SU-DHL-6 (cell line): ENCODE results near the gene WDR43.

Source experiments
- H2AFZ ChIP-seq: fragments of 200-600 bp; sonication (generic); 2 replicates; pipeline ENCODE4 v1.6.1; 2014; ENCODE audit warnings: low read depth, mild to moderate bottlenecking, moderate library complexity, mixed read lengths, antibody characterized with exemption, low read length; ENCODE audit not compliant: severe bottlenecking
- H3F3A ChIP-seq: fragments of 200-600 bp; shearing (Covaris generic); 2 replicates; pipeline ENCODE4 v1.6.0; 2016; ENCODE audit warnings: antibody characterized with exemption, mild to moderate bottlenecking; ENCODE audit not compliant: insufficient read depth
- H3K27ac ChIP-seq: fragments of 200-600 bp; sonication (generic); 2 replicates; pipeline ENCODE4 v1.5.1; 2016; ENCODE audit warnings: low read depth, mild to moderate bottlenecking, low read length, moderate library complexity, mixed read lengths
- H3K27me3 ChIP-seq: fragments of 200-600 bp; sonication (generic), shearing (Covaris generic); 2 replicates; pipeline ENCODE4 v1.6.0; 2014; ENCODE audit warnings: mild to moderate bottlenecking, low read length
- H3K36me3 ChIP-seq: fragments of 200-600 bp; sonication (generic); 2 replicates; pipeline ENCODE4 v1.6.1; 2014; ENCODE audit warnings: mild to moderate bottlenecking, low read length, mixed read lengths
- H3K4me2 ChIP-seq: fragments of 300-600, 200-600 bp; shearing (Covaris generic), sonication (generic); 2 replicates; pipeline ENCODE4 v1.6.0; 2014; ENCODE audit warnings: low read length, low read depth, mild to moderate bottlenecking; ENCODE audit not compliant: poor library complexity, severe bottlenecking
- H3K4me3 ChIP-seq: fragments of 200-600 bp; sonication (generic); 2 replicates; pipeline ENCODE4 v1.5.1; 2014; ENCODE audit warnings: antibody characterized with exemption, low read length, mild to moderate bottlenecking, mixed read lengths; ENCODE audit not compliant: insufficient read depth, poor library complexity, severe bottlenecking
- H3K79me2 ChIP-seq: fragments of 200-600 bp; sonication (generic); 2 replicates; pipeline ENCODE4 v1.6.1; 2014; ENCODE audit warnings: mild to moderate bottlenecking, low read length, moderate library complexity; ENCODE audit not compliant: insufficient read depth
- H3K9ac ChIP-seq: fragments of 200-600 bp; sonication (generic); 2 replicates; pipeline ENCODE4 v1.7.0; 2014; ENCODE audit warnings: mild to moderate bottlenecking, low read length
- H3K9me2 ChIP-seq: fragments of 200-600 bp; sonication (generic); replicated peaks from 2 replicates; pipeline ENCODE4 v1.6.1; 2014; ENCODE audit warnings: low read length; ENCODE audit not compliant: insufficient read depth
- H3K9me3 ChIP-seq: fragments of 200-600 bp; sonication (generic); 2 replicates; pipeline ENCODE4 v1.6.1; 2014; ENCODE audit warnings: low read length, mixed read lengths; ENCODE audit not compliant: insufficient read depth
- H4K20me1 ChIP-seq: fragments of 200-600 bp; sonication (generic); 2 replicates; pipeline ENCODE4 v1.6.1; 2014; ENCODE audit warnings: low read depth, mild to moderate bottlenecking, antibody characterized with exemption, low read length, moderate library complexity, mixed read lengths
- EZH2phosphoT487 ChIP-seq: fragments of 200-600 bp; sonication (generic), shearing (Covaris generic); conservative IDR thresholded peaks from 2 replicates; pipeline ENCODE4 v1.6.1; 2018; ENCODE audit warnings: mild to moderate bottlenecking, antibody characterized with exemption, low read length, moderate library complexity, mixed read lengths
- TF ChIP-seq, protein P1 (sequence below): fragments of 200-600 bp; sonication (generic); IDR thresholded peaks from one replicate; pipeline ENCODE4 v1.5.1; 2017; ENCODE audit warnings: antibody characterized with exemption, mild to moderate bottlenecking, low read length, moderate library complexity; ENCODE audit not compliant: insufficient read depth, poor library complexity, severe bottlenecking

The WDR43 gene

DNA sequence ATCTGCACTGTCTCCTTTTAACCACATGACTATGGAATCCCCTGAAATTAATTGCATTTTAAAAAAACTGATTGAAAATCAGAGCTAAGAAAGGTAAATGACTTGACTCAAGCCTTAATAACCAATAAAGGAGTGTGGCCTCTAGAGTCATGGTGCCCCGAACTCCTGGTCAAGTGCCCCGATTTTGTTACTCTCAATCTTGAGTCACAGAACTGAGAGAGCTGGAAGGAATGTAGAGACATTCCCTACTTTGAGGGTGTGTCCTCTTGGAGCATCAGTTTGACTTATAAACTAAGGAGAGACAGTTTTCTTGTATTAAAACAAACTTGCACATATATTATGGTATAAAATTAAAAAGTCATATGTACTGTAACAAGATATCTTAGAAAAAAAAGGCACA is 2.4 kb downstream of the WDR43 start:
- Histone ChIP-seq H4K20me1 (peaks cover 61% of the 10 kb centered on the region), H3K27ac (no peak overlapping the region), H3K4me3 (peak overlapping the region; percentile 82)

DNA sequence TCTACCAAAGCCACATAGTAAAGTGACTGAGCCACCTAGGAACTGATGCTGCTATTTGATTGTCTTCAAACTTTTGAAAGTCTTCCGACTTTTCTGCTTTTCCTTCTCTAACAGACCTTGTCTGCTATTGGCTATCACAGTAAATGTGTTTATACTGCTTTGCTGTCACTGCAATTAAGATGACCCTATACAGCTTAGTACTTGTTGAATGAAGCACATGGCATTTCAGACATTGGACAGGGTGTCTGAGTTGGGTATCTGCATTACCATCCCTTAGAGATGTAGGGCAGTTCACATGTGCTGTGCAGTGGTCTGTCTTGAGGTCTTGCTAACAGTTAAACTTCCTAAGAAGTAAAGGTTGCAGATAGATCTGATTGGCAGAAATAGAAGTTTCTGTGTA is 3.6 kb downstream of the WDR43 start:
- Histone ChIP-seq H3F3A (0 out of 2 replicates have a peak, but pooled peaks cover 8% of the 10 kb centered on the region), H4K20me1 (peaks cover 71% of the 10 kb centered on the region), H3K9me3 (no peaks in the 10 kb centered on the region), H3K9me2 (no peaks in the 10 kb centered on the region), H3K79me2 (peaks cover 86% of the 10 kb centered on the region), H2AFZ (no peak overlapping the region), H3K4me3 (peak overlapping the region; percentile 82), H3K4me2 (peak overlapping the region; percentile 99), H3K27me3 (no peaks in the 10 kb centered on the region), H3K36me3 (peaks cover 20% of the 10 kb centered on the region), H3K9ac (peak overlapping the region; percentile 95), H3K27ac (no peak overlapping the region)
- TF ChIP-seq EZH2phosphoT487: no peak
- TF ChIP-seq, protein P1, sequence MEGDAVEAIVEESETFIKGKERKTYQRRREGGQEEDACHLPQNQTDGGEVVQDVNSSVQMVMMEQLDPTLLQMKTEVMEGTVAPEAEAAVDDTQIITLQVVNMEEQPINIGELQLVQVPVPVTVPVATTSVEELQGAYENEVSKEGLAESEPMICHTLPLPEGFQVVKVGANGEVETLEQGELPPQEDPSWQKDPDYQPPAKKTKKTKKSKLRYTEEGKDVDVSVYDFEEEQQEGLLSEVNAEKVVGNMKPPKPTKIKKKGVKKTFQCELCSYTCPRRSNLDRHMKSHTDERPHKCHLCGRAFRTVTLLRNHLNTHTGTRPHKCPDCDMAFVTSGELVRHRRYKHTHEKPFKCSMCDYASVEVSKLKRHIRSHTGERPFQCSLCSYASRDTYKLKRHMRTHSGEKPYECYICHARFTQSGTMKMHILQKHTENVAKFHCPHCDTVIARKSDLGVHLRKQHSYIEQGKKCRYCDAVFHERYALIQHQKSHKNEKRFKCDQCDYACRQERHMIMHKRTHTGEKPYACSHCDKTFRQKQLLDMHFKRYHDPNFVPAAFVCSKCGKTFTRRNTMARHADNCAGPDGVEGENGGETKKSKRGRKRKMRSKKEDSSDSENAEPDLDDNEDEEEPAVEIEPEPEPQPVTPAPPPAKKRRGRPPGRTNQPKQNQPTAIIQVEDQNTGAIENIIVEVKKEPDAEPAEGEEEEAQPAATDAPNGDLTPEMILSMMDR: no peak

More for the DNA sequence above, 2.4 kb downstream of the WDR43 start:
- no peaks in the 10 kb centered on the region for H3K9me2 ChIP-seq
- H3K79me2 ChIP-seq: peaks cover 74% of the 10 kb centered on the region
- TF ChIP-seq, protein P1: no peak
- no peak for TF ChIP-seq EZH2phosphoT487
- peaks cover 12% of the 10 kb centered on the region for H3K36me3 ChIP-seq
- H2AFZ ChIP-seq: no peak overlapping the region
- peak overlapping the region; percentile 95 for H3K9ac ChIP-seq
- 0 out of 2 replicates have a peak, but pooled peaks cover 4% of the 10 kb centered on the region for H3F3A ChIP-seq
- no peaks in the 10 kb centered on the region for H3K9me3 ChIP-seq
- H3K27me3 ChIP-seq: no peaks in the 10 kb centered on the region
- H3K4me2 ChIP-seq: peak overlapping the region; percentile 99

DNA sequence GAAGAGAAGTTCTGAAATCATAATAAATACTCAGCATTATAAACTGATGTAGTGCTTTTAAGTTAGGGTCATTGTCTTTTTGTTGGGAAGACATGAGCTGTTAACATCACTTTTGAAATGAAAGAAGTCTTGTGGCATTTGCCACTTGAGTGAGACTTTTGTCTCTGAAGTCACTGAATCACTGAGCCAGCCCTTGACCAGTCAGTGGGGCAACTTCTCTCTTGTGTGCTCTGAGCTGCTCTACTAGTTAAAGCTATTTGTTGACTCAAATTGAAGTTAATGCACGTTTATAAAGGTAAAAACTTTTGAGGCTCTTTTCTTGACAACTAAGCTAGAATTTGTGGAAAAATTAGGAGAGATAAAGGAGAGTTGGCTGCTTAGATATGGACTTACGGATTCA is 6.7 kb downstream of the WDR43 start:
- peaks cover 87% of the 10 kb centered on the region for H4K20me1 ChIP-seq
- no peak overlapping the region for H3K4me2 ChIP-seq

More for the DNA sequence above, 6.7 kb downstream of the WDR43 start:
- Histone ChIP-seq H3K9ac (no peak overlapping the region), H2AFZ (no peak overlapping the region), H3K9me2 (no peaks in the 10 kb centered on the region), H3K36me3 (peaks cover 34% of the 10 kb centered on the region), H3K27ac (no peak overlapping the region), H3K9me3 (no peaks in the 10 kb centered on the region), H3K79me2 (peaks cover 100% of the 10 kb centered on the region), H3K4me3 (no peak overlapping the region), H3F3A (peaks cover 8% of the 10 kb centered on the region; the same call in 1 of the 2 replicates), H3K27me3 (no peaks in the 10 kb centered on the region)
- TF ChIP-seq, protein P1: no peak
- TF ChIP-seq EZH2phosphoT487: no peak
